NT2/D1 (cell line): ENCODE results near the gene PLTP.

ENCODE experiments used
- SUZ12 ChIP-seq: IDR thresholded peaks from 2 replicates; pipeline ENCODE4 v1.6.1; 2011; ENCODE audit not compliant: insufficient read length, insufficient read depth; ENCODE audit errors: extremely low read depth
- YY1 ChIP-seq: IDR thresholded peaks from 2 replicates; pipeline ENCODE4 v1.6.1; 2011; ENCODE audit not compliant: insufficient read length, insufficient read depth
- ZNF274 ChIP-seq: IDR thresholded peaks from 2 replicates; pipeline ENCODE4 v1.6.1; 2011; ENCODE audit warnings: mild to moderate bottlenecking, low read depth, low read length

DNA sequence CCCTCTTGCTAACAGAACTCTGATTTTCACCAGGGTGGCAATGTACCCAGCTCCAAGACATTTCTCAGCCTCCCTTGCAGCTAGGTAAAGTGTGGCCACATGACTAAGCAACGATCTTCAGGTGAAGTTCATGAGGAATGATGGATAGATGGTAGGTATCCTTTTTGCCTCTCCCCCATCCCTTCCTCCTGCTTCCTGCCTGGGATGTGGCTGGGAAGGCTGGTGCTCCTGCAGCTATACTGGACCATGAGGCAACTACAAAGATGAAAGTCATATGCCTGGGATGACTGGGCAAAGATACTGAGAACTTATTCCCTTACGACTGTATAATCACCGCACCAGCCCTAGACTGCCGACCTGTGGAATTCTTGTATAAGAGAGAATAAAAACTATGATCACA lies 46.6 kb upstream of the PLTP start:
- TF ChIP-seq ZNF274 (no peak), YY1 (no peak), SUZ12 (no peak)
